Omental fat pad (tissue), 4 donors: ENCODE measurements around the gene TMEM221. TPM values are rescaled to one million over a fixed set of nuclear protein-coding genes. Genes with fewer than 3 reads are reported as not detected.

Experiments
- ATAC-seq: fragments of 150-250 bp; one replicate; pipeline ENCODE4 v1.9.1; 2016; ENCODE audit warnings: mild to moderate bottlenecking, moderate library complexity; ENCODE audit not compliant: low FRiP score
- DNase-seq: peaks from one replicate; pipeline ENCODE4 v3.0.0-alpha.2; 2019; ENCODE audit warnings: low spot score
- CTCF ChIP-seq, 3 donors: fragments of 450-650 bp; IDR thresholded peaks; one replicate each; pipeline ENCODE4 v1.5.1; 2016 to 2017; ENCODE audit warnings: antibody characterized with exemption in 3 of 3, mild to moderate bottlenecking in 3 of 3, moderate library complexity in 2 of 3
- total RNA-seq, 4 donors: library from RNA; depleted of rRNA; stranded (reverse); fragments of >200 nt; gene quantifications; one replicate each; pipeline ENCODE4 v1.1.0, GENCODE V29; 2016

The TMEM221 gene
- total RNA-seq, 4 donors from 2014 or later, result 0.38 to 1.9 (median 0.46) TPM; not detected in 1

- DNase-seq (no peak), ATAC-seq (no peak)
- no peak for TF ChIP-seq CTCF (IDR thresholded peaks at IDR 0.05)
Measured at GRCh38 chr19:17404621-17405249, 43.7 kb downstream of the TMEM221 start.

- DNase-seq (no peak), ATAC-seq (no peak)
- no peak for TF ChIP-seq CTCF (IDR thresholded peaks at IDR 0.05)
Measured at GRCh38 chr19:17404015-17404414, 44.5 kb downstream of the TMEM221 start.

DNA sequence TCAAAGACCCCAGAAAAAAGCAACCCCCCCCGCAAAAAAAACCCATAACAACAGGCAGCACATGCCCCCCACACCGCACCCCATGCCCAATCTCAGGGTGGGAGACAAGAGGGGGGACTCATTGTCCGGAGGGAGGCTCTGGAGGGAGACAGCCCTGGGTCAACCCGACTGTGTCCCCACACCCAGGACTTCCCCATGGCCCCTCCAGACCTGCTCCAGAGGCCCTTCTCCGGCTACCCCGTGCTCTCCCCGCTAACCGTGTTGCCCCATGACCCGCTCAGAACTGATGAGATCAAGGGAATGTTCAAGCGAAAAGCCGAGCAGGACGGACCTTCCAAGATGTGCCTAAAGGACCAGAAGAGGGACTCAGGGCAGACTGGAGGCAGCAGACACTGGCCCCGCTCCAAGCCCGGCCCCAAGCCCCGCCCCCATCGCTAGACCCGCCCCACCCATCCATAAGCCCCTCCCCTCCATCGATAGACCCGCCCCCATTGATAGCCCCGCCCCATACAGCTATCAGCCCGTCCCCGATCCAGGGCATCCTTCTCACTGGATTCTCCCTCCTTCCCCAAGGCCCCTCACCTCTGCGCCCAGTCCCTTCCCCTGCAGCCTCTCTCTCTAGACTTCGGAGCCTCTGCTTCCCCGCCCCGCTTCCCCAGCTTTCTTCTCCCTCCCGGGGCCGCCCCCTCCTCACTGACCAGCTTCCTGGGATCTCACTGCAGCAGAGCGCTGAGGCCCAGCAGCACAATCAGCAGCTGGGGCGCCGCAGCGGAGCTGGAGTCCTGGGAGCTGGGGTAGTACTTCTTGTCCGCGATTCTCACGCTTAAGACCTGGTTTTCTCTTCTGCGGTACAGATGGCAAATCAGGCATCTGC, 45.2 kb downstream of the TMEM221 start:
- DNase-seq, result no peak
- TF ChIP-seq CTCF (IDR thresholded peaks at IDR 0.05), result no peak
- no peak for ATAC-seq

DNA sequence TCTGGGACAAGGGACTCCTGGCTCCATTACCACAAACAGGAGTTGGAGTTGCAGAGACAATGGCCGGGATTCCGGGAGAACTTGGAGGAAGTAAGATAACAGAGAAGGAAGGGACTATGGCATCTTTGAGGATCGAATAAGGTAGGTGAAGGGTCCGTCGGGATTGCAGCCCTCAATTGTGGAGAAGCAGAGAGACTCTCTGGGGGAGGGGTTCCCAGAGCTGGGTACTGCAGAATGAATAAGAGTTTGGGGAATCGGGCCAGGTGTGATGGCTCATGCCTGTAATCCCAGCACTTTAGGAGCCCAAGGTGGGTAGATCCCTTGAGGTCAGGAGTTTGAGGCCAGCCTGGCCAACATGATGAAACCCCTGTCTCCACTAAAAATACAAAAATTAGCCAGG, 46.8 kb downstream of the TMEM221 start:
- ATAC-seq (no peak), DNase-seq (no peak)
- no peak for TF ChIP-seq CTCF (IDR thresholded peaks at IDR 0.05)

DNA sequence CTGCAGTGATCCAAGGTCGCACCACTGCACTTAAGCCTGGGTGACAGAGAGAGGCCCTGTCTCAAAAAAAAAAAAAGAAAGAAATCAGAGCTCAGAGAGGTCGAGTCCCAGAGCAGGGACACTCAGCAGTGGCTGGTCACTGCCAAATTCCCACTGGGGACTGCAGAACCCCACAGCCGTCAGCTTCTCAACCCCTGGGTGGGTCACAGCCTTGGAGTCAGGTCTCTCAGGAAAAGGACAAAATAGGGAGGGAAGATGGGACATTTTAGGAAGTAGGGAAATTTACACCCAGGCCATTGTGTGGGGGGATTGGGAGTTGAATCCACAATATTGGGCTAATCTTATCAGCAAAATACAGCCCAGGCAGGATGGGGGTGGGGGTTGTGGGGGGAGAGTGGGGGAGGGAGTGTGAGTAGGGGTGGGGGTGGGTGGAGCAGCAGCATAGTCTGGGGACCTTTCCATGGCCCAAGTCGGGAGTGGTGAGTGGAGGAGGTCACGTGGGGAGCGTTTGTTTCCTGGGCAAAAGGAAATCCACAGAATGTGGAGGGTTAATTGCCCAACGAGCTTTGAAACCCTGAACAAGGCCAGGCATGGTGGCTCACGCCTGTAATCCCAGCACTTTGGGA, 49.5 kb downstream of the TMEM221 start:
- DNase-seq, result no peak
- no peak for ATAC-seq
- TF ChIP-seq CTCF (IDR thresholded peaks at IDR 0.05), result no peak

GRCh38 chr19:17394891-17395415, 53.5 kb downstream of the TMEM221 start:
- no peak for DNase-seq
- ATAC-seq, result no peak
- TF ChIP-seq CTCF (IDR thresholded peaks at IDR 0.05), result no peak
